NCI-H524 treated with DMSO at 0.1 percent for 48 hours (cell line): ENCODE data around the gene GGNBP2.

Source experiments
- DNase-seq: peaks from one replicate; lab custom pipeline; 2025; lab: John Stamatoyannopoulos, UW

GGNBP2 gene

GRCh38 chr17:36632916-36633771 is 88.4 kb downstream of the GGNBP2 start:
- no peak for DNase-seq
